Smooth muscle cell of the brain vasculature (primary cell): ENCODE measurements around the gene TTC19.

ENCODE experiments used
- DNase-seq: peaks from one replicate; pipeline ENCODE4 v3.0.0-alpha.2; 2012; ENCODE audit warnings: low read depth, low spot score

The TTC19 gene, protein sequence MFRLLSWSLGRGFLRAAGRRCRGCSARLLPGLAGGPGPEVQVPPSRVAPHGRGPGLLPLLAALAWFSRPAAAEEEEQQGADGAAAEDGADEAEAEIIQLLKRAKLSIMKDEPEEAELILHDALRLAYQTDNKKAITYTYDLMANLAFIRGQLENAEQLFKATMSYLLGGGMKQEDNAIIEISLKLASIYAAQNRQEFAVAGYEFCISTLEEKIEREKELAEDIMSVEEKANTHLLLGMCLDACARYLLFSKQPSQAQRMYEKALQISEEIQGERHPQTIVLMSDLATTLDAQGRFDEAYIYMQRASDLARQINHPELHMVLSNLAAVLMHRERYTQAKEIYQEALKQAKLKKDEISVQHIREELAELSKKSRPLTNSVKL

DNA sequence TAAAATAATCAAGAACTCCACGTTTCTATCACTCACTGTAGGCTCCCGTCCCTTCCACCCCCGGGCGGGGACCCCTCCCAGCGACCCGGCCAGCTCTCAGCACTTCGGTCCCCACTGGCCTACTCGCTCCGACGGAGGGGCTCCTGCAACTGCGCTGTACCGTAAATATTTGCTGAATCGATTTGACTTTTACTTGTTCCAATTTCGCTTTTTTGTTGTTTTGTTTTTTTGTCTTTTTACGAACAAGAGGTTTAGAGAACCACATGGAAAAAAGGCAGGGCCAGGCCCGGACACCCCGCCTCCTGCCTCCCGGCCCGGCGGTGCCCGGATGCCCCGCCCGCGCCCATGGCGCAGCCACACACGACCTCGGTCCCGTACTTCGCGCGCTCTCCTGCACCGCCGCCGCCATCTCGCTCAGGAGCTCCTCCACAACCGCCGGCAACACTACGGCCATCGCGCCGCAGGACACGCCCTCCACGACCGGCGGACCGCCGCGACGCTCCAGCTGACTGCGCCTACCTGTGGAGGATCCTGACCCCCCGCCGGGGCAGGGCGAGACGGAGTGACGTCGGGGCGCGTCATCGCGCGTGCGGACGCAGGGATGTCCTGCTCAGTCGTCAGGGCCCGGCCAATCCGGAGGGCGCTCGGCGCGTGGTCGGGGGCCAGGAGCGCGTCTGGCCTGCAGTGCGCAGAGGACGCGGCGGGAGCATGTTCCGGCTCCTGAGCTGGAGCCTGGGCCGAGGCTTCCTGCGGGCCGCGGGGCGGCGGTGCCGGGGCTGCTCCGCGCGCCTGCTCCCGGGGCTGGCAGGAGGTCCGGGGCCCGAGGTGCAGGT, at the start of gene TTC19, which contains the start of gene ZSWIM7:
TSS of gene TTC19 (plus strand) at position 684 of the 833 bp plus-strand sequence. CDS start at position 709, 25 bp downstream.
TSS of gene ZSWIM7 (minus strand) at position 564 of the 833 bp plus-strand sequence. CDS start at position 454, 110 bp downstream.
- DNase-seq = peak; percentile 85

DNA sequence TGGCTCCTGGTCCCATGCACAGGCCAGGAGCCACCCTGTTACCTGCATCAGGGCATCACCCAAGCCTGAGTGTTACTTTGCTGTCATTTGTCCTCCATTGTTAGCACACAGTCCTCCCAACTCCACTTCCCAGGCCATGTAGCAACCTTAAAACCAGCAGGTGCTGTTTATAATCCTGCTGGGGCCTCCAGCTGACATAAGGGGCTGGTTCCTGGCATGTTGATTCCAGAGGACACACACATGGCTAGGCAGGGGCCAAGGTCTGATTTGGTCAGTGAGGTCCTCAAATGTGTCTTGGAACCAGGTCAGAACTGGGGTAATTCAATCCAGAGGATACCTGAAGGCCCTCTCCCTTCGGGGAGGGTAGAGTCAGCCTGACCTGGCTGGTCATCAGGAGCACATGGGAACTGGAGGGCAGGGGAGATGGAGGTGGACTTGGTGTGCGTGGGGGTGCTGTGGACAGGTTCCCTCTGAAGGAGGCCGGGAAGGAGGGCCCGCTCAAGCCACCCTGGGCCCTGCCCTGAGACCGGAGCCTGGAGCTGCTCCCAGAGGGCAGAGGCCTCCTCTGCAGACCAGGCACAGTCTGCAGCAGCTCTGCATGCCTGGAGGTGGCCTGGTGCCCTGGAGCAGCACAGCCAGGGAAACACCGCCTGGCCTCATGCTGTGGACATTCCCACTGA, 48.1 kb upstream of the TTC19 start:
- DNase-seq = no peak

DNA sequence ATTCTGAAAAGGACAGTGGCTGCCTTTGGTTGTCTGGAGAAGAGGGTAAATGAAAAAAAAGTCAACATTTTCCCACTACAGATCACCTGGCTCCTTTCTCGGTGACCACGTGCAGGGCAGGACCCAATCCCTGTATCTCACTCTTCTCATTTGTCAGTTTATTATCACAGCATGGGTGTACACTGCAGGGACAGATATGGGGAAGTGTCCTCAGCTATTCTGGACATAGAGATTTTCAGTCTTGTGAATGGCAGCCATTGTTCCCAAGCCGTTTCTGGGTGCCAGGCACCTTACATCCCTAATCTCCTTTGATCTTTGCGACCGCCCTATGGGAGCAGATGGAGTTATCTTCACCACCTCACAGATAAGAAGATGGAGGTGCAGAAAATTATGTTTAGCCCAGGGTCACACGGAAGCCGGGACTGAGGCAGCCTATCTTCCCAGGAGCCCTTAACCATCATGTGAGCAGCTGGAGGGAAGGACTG, 47.5 kb upstream of the TTC19 start:
- DNase-seq = no peak

DNA sequence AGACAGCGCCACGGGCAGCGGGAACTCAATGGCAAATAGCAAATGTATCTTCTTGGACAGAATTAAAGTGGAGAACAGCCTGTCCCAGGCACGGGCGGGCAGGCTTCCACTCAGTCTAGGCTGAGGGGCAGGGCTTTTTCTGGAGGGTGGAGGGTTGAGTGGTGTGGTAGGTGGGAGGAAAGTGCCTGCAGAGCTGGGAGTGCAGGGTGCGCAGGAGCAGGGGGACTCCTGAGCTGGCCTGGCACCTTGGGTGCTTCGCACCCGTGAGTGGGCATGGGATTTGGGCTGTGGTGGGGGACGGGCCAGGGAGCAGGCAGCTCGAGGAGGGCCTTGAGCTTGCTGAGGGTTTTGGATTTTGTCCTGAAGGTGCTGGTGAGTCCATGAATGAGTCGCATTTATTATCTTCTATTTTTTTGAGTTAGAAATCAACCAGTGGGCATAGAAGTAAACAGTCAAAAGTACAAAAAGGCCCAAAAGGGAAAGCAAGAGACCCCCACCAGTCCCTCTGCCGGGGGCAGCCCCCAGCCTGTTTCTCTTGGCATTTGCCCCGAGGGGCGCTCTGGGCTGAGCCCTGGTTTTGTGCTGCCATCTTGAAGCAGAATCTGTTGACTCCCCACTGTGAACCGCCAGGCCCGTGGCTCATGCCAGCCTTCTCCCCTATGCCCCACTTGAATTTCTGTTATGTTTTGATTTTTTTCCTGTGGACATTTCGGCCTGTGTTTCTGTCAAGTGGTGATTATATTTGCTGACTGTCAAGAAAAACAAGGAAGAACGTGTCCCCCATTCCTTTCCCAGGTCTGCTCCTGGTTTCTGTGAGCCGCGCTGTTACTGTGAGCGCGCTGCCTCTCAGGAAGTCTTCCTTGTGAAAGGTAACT, 46.5 kb upstream of the TTC19 start:
- DNase-seq = no peak

DNA sequence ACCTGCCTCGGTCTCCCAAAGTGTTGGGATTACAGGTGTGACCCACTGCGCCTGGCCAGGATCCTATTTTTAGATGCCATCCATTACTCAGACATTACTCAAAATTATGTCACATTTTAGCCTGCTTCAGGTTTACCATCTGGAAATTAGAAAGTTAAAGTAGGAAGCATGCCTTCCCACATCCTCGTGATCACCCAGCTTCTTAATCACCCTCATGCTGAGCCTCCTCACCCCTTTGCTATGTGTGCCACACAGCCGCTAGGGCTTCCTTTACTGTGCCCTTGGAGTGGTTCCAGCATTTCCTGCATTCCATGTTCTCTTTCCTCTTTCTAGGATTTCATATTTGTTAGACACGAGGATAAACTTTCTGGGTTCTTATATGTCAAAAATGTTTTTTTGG, 45.4 kb upstream of the TTC19 start:
- no peak for DNase-seq

DNA sequence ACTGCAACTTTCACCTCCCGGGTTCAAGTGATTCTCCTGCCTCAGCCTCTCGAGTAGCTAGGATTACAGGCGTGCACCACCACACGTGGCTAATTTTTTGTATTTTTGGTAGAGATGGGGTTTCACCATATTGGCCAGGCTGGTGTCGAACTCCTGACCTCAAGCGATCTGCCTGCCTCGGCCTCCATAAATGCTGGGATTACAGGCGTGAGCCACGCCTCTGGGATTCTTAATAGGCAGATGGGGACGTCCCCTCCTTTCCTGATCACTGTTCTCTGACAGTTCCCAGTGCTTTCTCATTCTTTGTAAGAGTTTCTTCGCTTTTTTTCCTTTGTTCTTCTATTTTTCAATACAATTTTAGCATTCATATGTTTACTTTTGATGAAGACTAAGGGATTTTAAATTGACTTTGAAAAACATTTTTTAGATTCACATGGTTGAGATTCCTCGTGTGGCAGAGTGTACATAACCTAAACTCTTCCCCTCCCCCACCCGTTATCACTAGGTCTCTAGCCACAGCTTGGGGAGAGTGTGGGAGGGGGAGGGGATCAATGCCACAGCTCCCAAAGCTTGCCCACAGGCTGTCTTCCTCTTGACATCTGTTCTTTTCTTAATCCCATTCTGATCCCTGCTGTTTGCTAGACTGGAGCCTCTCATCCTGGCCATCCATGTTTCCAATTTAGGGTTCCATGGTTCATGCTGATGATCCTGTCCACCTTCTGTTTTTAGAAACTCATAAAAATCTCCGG, 43.7 kb upstream of the TTC19 start:
- no peak for DNase-seq

DNA sequence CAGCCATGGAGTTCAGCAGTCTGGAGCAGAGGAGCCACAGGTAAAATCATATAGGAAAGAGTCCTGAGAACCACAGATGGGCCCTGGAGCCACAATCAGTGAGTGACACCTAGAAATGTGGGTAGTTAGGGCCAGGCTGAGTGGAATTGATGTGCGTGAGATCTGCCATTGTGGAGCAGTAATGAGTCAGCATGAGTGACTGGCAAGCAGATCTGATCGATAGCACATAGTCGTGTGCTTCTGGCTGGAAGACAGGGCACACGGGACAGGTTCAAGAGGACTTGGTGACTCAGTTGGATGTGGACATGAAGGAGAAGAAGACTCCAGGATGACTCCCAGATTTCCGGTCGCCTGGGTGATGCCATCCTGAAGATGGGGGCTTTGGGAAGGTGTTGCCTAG, 42.4 kb upstream of the TTC19 start:
- DNase-seq = no peak

DNA sequence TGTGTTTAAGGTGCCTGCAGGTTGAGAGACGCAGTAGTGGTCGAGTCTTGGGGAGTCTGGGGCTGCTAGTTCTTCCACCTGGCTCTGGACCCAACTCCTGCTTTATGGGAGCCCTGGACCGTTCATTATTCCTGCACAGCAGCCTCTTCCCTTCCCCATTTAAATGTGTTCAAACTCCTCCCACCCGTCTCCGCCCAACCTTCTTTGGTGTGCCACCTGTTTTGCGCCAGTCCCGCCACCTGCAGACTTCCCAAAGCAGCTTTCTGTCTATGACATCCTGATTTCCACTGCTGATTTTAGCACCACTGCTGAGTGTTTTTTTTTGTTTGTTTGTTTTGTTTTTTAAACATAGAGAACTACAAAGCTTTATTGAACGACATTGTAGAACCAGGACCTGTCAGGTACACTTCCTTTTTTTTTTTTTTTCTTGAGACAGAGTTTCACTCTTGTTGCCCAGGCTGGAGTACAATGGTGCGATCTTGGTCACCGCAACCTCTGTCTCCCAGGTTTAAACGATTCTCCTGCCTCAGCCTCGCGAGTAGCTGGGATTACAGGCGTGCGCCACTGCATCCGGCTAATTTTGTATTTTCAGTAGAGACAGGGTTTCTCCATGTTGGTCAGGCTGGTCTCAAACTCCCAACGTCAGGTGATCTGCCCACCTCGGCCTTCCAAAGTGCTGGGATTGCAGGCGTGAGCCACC, 41.9 kb upstream of the TTC19 start:
- no peak for DNase-seq

DNA sequence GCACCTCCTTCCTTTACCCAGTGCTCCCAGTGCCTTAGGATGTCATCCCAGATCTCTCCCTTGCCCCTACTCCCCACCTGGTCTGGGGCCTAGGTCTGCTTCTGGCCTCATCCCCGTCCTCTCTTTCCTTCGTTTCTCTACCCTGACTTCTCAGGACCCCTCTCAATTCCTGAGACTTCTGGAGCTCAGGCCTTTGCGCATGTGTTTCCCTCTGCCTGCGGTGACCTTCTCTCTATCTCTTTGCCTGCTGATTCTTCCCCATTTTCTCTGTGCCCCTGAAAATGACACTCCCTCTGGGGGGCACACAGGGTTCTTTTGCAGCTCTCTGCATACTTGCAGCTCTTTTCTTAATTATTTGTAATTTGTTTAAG, 41.2 kb upstream of the TTC19 start:
- DNase-seq = no peak

DNA sequence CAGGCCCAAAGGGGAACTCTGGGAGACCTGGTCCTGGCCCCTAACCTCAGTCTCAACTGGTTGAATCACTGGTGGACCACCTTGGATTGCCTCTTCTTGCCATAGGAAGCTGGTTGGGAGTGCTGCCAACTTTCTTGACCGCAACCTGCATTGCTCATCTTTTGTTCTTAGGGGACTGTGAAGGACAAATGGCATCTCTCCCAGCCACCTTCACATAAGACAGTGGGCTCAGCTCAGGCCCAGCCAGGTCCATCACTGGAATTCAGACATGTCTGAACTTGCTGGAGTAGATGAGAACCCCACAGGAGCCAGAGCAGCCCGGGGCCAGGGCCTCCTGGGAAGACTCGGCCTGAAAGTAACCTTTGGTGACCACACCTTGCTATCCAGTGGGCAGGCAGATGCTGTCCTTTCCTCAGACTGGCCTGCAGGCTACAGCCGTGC, 35.9 kb upstream of the TTC19 start:
- no peak for DNase-seq

DNA sequence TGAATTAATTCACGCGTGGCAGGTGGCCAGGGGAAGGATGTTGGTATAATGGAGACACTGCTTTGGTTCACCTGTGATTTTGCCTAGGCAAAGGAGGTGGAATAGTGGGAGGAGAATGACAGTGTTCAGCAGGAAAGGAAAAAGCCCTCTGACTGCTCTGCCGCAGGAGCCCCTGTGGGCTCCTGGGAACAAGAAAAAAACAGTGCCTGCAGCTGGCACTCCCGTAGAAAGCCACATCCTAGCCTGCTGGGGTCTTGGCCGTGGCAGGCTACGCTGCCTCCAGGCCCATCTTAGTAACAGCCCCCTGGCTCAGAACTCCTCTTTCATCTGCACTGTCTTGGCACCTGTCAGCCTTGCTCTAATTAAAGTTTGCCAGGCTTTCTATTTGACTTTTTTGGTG, 34.1 kb upstream of the TTC19 start:
- DNase-seq = no peak

DNA sequence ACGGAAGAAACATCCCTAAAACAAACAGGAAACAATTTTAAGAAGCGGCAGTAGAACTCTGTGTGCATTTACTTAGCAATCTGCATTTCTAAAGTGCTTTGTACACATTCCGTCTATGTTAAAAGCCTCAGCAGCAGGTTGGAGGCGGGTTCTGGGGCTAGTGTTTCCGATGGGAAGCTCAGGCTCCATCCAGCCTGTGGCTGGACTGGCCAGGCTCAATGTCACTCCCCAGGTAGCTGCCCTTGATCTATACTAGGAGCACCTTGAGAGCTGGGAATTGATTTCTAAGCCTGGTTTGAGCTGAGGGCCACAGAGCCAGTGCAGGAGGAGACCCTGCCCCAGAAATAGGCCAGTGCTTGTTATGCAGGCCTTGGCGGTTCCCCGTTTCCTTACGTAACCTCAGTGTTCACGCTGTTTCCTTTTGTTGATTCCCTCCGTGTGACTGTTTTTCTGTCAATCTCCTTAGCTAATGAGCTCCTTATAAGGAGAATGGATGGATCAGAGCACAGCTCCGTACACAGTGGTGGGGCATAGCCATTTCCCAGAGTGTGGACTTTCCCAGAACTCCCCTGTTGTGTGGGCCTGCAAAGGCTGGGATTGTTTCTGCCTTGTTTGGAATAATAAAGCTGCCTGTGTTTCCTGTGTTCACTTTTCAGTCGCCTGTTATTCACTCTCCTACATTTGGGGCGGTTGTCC, 33.3 kb upstream of the TTC19 start:
- no peak for DNase-seq

DNA sequence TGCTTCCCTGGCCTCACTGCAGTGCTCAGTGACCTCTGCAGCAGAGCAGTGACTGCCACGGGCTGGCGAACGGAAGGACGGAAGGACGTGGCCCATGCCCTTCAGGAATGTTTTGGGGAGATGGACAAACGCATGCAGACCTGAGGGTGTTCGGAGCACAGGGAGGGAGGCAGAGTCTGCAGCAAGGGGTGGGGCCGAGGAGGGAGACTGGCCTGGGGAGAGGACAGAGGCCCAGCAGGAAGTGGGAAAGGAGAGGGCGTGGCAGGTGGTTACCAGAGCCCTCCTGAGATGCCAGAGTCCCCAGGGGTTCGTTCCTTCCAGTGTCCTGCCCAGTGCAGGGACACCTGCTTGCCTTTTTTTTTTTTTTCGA, 32.8 kb upstream of the TTC19 start:
- no peak for DNase-seq

DNA sequence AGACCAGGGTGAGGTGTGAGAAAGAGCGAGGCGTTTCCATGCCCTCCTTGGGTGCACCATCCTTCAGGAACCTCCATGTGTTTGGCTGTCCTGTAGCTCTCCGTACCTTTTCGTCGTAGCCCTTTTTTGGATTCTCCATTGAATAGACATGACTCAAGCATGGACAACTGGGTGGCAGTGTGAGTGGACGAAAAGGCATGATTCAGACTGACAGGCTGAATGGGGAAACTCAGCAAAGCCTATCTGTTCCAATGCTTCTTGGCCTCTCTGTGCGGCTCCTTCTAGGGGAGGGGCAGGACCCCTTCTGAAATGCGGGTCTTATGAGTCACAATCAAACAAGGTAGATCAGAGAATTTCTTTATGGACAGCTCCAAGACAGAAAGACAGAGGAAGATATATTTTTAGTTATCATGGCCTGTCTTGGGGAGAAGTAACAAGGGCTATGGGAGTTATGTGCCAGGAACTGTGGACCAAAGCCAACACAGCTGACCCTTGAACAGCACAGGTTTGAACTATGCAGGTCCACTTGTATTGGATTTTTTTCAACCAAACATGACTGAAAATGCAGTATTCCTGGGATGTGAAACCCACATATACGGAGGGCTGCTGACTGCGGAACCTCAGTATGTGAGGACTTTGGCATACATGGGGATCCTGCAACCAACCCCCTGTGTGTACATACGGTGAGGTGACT, 31.8 kb upstream of the TTC19 start:
- no peak for DNase-seq

DNA sequence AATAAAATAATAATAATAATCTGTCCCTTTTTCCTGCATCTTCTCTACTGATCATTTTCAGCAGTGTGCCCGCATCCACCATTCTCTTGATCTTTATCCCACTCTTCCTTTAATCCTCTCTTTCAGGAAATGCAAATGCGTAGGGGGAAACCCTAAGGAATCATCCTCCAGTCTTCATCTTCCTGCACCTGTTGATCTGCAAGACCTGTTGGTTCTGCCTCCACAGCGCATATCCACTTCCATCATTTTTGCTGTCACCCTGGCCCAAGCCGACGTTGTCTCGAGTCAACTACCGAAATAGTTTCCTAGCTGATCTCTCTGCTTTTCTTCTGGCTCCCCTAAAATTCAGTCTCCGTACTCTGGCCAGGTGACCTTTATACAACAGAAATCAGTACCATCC, 30.2 kb upstream of the TTC19 start:
- no peak for DNase-seq

DNA sequence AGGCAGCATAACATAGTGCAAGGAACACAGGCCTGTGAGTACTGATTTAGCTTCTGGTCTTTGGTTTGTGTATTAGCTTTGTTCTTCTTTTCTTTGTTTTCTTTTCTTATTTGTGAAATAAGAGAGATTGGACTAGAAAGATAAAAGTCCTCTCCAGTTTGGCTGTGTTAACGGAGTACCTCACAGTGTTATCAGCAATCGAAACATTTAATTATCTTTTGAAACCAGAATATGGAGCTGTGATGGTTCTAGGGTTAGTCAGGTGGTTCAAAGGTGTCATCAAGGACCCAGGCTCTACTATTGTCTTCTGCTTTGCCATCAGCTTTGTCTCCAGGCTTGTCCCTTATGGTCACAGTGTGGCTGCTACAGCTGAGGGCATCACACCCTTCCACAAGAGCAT, 29.1 kb upstream of the TTC19 start:
- DNase-seq = no peak

DNA sequence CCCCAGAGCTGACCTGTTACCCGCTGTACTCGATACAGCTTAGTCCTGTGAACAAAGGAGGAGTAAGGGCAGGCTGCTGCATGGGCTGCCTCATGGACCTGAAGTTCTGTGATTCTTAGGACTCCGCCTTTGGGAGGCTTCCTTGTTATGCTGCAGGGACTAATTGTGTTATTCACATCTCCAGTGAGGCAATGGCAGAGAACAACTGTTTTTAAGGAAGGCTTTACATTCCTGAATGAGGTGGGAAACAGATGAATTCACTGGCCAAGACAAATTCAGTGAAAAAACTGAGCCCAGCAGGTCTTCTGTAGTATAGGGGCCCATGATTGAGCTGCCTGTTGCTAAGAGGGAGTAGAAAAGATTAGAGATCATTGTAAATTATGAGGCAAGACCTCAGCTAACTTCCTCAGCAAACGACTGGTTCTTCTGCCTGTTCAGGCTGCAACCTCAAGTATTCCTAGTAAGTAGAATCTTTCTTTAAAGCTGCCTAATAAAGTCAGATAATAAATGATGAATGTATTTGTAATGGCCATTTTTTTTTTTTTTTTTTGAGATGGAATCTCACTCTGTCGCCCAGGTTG, 28.4 kb upstream of the TTC19 start:
- DNase-seq = no peak

DNA sequence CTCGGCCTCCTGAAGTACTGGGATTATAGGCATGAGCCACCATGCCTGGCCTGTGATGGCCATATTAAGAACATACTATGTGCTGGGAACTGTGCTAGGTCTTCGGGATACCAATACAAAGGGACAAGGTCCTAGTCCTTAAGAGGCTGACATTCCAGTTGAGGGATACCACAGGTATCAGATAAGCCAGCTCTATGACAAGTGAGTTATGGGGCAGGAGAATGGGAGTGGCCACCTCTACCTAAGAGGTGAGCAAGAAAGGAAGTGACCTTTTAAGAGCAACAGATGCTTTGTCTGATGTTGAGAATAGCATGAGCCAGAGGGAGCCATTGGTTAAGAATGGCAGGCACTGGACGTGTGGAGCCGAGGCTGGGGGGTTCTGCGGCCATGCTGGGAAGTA, 27.7 kb upstream of the TTC19 start:
- DNase-seq = no peak
